ENCODE results near the gene FBXO44.

FBXO44 gene

GRCh38 chr1:11691928-11692711 lies 37.4 kb downstream of the FBXO44 start:
- DNase-seq = no peak

DNA sequence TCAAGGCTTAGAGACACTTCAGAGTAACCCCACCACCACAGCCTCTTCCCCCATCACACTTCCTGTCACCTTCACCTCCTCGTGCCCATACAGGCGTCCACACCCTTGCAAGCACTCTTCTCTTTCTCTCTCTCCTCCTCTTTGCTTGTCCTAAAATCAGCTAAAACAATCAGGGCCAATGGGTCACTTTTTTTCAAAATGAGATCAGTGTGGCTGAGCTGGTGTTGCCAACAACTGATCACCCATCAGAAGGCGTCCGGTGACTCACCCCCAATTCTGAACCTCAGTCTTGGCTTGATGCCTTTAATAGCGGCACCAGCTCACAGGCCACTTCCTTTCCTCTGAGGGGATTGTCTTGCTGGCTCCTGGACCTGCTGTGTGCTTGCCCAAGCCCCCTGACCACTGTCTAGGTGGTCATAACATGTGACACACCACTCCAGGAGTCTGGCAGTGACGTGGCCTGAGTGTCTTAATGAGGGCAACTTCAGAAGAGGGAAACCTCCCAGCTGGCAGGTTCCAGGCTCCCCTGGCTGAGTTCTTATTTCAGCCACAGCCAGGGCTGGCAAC lies 38.4 kb downstream of the FBXO44 start:
- peak in 1 of 2 experiments; percentile 30 for DNase-seq

GRCh38 chr1:11693917-11694316 lies 39.2 kb downstream of the FBXO44 start:
- no peak for DNase-seq

GRCh38 chr1:11695861-11696260 lies 41.2 kb downstream of the FBXO44 start:
- no peak for DNase-seq

GRCh38 chr1:11697188-11697892 lies 42.7 kb downstream of the FBXO44 start:
- no peak for DNase-seq

DNA sequence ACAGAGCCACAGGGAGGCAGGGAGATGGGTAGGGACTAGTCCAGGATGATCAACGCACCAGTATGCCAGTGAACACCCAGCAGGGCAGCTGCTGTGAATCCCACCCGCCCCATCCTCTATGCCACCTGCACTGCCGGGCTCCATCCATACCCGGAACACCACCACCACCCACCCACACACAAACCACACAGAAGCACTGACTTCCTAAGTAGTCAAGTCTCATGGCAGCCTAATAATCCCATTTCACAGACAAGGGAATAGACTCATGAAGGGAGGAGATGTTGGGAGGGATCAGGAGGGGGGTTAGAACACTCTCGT lies 43.2 kb downstream of the FBXO44 start:
- DNase-seq = no peak

GRCh38 chr1:11700601-11701467 lies 46.2 kb downstream of the FBXO44 start:
- DNase-seq = no peak

DNA sequence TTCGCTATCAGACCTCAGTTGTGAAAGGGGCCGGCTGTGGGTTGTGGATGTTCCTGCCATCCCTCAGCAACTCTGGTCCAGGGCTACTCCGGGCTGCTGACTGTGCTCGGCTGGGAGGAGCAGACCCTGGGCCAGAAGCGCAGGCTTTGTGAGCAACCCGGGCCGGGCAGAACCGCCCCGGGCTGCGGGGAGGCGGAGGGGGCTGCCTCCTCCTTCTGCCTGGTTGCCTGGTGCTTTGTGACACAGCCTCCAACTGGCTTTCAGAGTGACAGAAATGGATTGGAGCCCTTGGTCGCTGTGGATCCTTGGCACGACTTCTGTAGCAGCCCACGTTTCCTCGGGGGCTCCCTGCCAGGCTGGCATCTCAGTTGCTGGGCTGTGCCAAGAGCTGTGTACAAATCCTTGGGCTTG lies 46.9 kb downstream of the FBXO44 start:
- DNase-seq = no peak

GRCh38 chr1:11701981-11702803 lies 47.5 kb downstream of the FBXO44 start:
- DNase-seq = no peak

DNA sequence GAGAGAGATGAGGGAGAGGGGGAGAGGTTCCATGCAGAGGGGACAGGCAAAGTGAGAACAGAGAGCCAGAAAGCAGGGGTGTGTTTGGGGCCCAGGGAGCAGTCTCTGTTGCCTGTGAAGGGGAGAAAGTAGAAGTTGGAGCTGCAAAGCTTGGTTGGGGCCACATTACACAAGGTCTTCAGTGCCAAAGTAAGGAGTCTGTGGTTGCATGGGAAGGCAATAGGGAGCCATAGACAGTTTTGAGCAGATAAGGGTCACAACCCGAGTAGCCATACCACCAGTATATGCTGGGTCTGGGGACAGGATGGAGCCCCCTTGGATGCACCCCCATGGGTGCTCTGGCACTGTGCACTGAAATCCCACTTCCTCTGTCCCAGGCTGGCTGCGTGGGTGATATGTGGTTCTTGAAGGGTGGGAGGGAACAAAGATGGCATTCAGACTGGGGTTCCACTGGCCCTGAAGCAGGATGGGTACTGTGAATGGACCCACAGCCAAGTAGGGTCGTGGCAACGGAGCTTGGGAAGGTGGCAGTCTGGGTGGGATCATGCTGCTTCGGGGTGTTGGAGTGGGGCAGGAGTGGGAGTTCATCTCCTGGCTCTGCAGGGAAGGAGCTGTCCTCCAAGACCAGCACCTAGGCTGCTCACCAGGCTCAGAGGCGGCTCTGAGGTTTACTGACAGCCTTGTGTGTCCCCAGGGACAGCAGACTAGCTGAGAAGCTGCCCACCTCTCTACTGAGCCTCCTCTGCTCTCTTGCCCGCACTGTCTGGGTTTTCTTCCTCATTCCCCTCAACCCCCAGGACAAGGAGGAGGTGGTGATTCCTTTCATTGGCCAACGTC lies 48.9 kb downstream of the FBXO44 start:
- no peak for DNase-seq

- no peak for DNase-seq
Measured at GRCh38 chr1:11704194-11704529, 49.5 kb downstream of the FBXO44 start.

DNA sequence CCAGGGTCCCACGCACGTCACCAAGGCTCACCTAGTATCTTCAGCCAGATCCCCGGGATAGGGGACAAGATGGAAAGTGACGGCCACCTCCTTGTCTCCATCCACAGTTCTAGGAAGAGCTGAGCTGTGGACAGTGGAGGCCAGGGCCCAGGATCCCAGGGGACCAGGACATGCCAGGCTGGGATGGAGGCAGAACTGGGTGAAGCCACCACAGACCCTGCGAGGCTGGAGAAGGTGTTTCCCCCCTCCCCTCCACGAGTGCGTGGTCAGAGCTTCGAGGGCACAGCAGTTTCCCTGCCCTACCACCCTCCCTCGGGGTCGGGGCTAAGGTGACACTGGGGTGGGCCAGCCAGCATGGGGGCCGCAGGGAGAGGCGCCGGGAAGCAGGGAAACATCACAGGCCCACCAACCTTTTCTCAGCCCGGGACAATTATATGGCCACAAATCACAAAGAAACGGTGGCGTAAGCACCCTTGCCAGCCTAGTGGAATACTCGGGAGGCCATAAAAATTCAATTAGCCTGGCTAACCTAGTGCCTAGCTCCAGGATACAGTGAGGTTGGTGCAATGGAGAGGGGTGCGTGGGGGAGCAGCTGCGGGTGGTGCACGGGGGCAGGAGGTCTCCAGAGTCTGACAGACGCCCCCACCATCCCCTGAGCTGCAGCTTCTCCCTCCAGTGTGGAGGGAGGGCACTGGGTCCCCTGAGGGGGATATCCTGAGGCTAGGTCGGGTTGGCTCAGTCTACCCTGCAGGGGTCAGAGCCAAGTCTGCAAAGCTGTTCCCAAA lies 50.2 kb downstream of the FBXO44 start:
- DNase-seq = no peak

DNA sequence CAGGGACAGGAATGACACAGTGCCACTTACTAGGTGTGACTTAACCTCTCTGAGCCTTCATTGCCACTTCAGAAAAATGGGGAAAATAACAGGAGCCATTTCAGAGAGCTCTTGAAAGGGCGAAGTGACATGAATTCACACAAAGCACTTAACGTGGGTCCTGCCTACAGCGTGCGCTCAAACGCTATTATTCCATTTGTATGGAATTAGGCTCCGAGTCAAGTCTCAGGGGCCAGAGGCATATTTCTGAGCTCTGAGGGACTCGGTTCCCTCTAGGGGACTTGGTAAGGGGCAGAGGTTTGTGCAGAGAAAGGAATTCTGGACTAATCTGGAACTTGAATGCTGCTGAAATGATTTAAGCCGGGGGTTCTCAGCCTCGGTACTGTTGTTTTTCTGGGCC lies 50.9 kb downstream of the FBXO44 start:
- no peak for DNase-seq

DNA sequence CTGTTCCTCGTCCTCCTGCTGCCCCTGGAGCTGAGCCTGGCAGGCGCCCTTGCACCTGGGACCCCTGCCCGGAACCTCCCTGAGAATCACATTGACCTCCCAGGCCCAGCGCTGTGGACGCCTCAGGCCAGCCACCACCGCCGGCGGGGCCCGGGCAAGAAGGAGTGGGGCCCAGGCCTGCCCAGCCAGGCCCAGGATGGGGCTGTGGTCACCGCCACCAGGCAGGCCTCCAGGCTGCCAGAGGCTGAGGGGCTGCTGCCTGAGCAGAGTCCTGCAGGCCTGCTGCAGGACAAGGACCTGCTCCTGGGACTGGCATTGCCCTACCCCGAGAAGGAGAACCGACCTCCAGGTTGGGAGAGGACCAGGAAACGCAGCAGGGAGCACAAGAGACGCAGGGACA lies 51.6 kb downstream of the FBXO44 start:
- DNase-seq = no peak

DNA sequence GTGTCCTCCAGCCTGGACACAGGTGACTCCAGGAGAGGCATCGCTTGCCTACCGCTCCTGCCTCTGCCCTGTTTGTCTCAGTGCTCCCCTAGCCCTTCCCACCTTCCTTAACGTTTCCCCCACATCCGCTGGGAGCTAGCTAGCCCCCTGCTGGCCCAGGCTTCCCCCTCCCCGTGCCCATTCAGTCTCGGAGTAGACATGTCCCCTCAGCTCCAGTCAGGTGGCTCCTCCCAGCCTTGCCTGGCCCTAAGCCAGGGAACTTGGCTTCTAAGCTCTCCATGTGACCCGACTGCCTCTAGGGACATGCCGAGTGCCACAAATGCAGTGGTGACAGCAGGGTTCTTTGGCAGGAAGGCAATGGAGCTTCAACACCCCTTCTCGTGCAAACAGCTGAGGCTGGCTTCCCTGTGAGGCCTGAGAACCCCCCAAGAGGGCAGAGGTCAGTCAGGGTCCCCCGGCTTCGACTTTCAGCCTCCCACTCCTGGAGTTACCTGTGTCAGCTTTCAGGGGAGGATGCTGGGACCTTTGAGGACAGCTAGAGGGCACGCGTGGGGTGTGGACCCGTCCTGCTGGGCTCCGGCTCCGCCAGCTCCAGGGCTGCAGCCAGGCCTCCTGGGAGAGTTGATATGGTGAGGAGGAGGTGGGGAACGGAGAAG lies 53.1 kb downstream of the FBXO44 start:
- DNase-seq = no peak

GRCh38 chr1:11708554-11709350 lies 54.1 kb downstream of the FBXO44 start:
- DNase-seq = no peak

DNA sequence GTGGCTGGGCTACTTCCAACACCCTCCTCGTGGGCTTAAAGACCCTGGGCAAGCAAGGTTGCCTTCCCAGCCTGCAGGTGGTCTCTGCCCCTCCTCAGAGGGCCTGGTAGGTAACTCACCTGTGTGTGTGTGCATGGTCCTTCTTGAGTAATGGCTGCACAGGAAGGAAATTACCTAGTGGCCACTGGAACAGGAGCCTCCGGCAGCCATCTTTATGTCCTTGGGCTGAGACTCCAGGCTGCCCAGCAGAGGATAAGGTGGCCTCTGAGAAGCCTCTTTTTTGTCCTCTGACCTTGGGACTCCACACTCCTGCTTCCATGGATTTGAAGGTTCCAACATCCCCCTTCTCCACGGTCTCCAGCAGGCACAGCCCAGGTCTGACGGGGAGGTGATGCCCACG lies 56.8 kb downstream of the FBXO44 start:
- no peak for DNase-seq

- DNase-seq = no peak
Measured at GRCh38 chr1:11712285-11712684, 57.6 kb downstream of the FBXO44 start.

Data from stimulated activated CD4-positive, alpha-beta T cell treated with anti-CD3 and anti-CD28 coated beads, Interleukin-4, amount 100 ng/mL, for 4 hours (primary cell).